H1 (cell line): ENCODE data around the gene PLEKHA4. TPM values are rescaled to one million over a fixed set of nuclear protein-coding genes. Genes with fewer than 3 reads are reported as not detected.
A peak's percentile ranks its signal among the peaks of the same experiment; 100 is the strongest.

Source experiments
- BACH1 ChIP-seq: IDR thresholded peaks from 2 replicates; pipeline ENCODE4 v1.6.1; 2012; ENCODE audit warnings: low read length, improper control_type of control experiment
- BRCA1 ChIP-seq: IDR thresholded peaks from 2 replicates; pipeline ENCODE4 v1.6.1; 2012; ENCODE audit warnings: low read depth, low read length, improper control_type of control experiment
- CBX8 ChIP-seq: fragments of 300-800, 300-1000 bp; sonication (generic); IDR thresholded peaks from 2 replicates; pipeline ENCODE4 v1.7.1; 2016; ENCODE audit warnings: low read depth, low read length, borderline replicate concordance
- CHD1 ChIP-seq: IDR thresholded peaks from 2 replicates; pipeline ENCODE4 v1.6.1; 2012; ENCODE audit warnings: low read depth, low read length, improper control_type of control experiment
- CHD2 ChIP-seq: IDR thresholded peaks from 2 replicates; pipeline ENCODE4 v1.6.1; 2012; ENCODE audit warnings: low read length, improper control_type of control experiment
- EGR1 ChIP-seq: IDR thresholded peaks from 2 replicates; pipeline ENCODE4 v1.6.1; 2011; ENCODE audit warnings: low read depth, low read length, borderline replicate concordance
- EZH2 ChIP-seq: fragments of 200-600 bp; sonication (generic); IDR thresholded peaks from 2 replicates; pipeline ENCODE4 v1.7.1; 2012; ENCODE audit warnings: low read depth, mild to moderate bottlenecking, moderate library complexity, low read length, inconsistent platforms; ENCODE audit not compliant: severe bottlenecking
- GABPA ChIP-seq: IDR thresholded peaks from 2 replicates; pipeline ENCODE4 v1.6.1; 2011; ENCODE audit warnings: mild to moderate bottlenecking, low read length, moderate library complexity, borderline replicate concordance; ENCODE audit not compliant: insufficient read depth
- HDAC2 ChIP-seq, 2 experiments: fragments of 300-600 bp in 1 of 2; sonication (generic) in 1 of 2; IDR thresholded peaks; 2 replicates each; pipeline ENCODE4 v1.6.1; 2011 to 2012; ENCODE audit warnings: low read depth in 2 of 2, low read length in 2 of 2, mild to moderate bottlenecking in 2 of 2, moderate library complexity in 2 of 2, borderline replicate concordance in 1 of 2, inconsistent platforms in 1 of 2
- HDAC6 ChIP-seq: IDR thresholded peaks from one replicate; pipeline ENCODE4 v1.7.1; 2012; ENCODE audit warnings: low read depth, mild to moderate bottlenecking, inconsistent platforms, low read length, moderate library complexity
- KDM5A ChIP-seq: fragments of 200-600 bp; IDR thresholded peaks from 2 replicates; pipeline ENCODE4 v1.7.1; 2012; ENCODE audit warnings: mild to moderate bottlenecking, low read length, inconsistent platforms, mixed read lengths
- MAFK ChIP-seq: IDR thresholded peaks from 2 replicates; pipeline ENCODE4 v1.6.1; 2012; ENCODE audit warnings: low read depth, mild to moderate bottlenecking, improper control_type of control experiment, low read length
- NRF1 ChIP-seq: IDR thresholded peaks from 2 replicates; pipeline ENCODE4 v1.6.1; 2011; ENCODE audit warnings: mild to moderate bottlenecking, low read depth, low read length, improper control_type of control experiment
- RBBP5 ChIP-seq: IDR thresholded peaks from 2 replicates; pipeline ENCODE4 v1.7.1; 2012; ENCODE audit warnings: low read depth, mild to moderate bottlenecking, inconsistent platforms, low read length, moderate library complexity, borderline replicate concordance
- SIN3A ChIP-seq, 2 experiments: IDR thresholded peaks in 1 of 2; conservative IDR thresholded peaks in 1 of 2; 2 replicates each; pipeline ENCODE4 v1.6.1; 2011 to 2012; ENCODE audit warnings: low read length in 2 of 2, improper control_type of control experiment in 1 of 2, low read depth in 1 of 2, mild to moderate bottlenecking in 1 of 2
- SIRT6 ChIP-seq: IDR thresholded peaks from one replicate; pipeline ENCODE4 v1.7.1; 2012; ENCODE audit warnings: low read length, inconsistent platforms
- SIX5 ChIP-seq: IDR thresholded peaks from 2 replicates; pipeline ENCODE4 v1.6.1; 2011; ENCODE audit warnings: mild to moderate bottlenecking, low read depth, low read length
- SP1 ChIP-seq: IDR thresholded peaks from 2 replicates; pipeline ENCODE4 v1.6.1; 2011; ENCODE audit warnings: low read depth, low read length
- SP4 ChIP-seq: IDR thresholded peaks from 2 replicates; pipeline ENCODE4 v1.6.1; 2012; ENCODE audit warnings: low read length, inconsistent platforms
- SRF ChIP-seq: IDR thresholded peaks from 2 replicates; pipeline ENCODE4 v1.6.1; 2011; ENCODE audit warnings: mild to moderate bottlenecking, low read depth, low read length, moderate library complexity
- SUZ12 ChIP-seq: fragments of 200-600 bp; sonication (generic); IDR thresholded peaks from 2 replicates; pipeline ENCODE4 v1.6.1; 2012; ENCODE audit warnings: mild to moderate bottlenecking, inconsistent platforms, low read length, moderate library complexity, mixed read lengths
- TAF1 ChIP-seq: IDR thresholded peaks from 2 replicates; pipeline ENCODE4 v1.6.1; 2011; ENCODE audit warnings: mild to moderate bottlenecking, low read depth, low read length
- TBP ChIP-seq: IDR thresholded peaks from 2 replicates; pipeline ENCODE4 v1.6.1; 2011; ENCODE audit warnings: low read depth, low read length, improper control_type of control experiment
- TCF12 ChIP-seq: IDR thresholded peaks from 2 replicates; pipeline ENCODE4 v1.6.1; 2011; ENCODE audit warnings: low read depth, mild to moderate bottlenecking, low read length
- YY1 ChIP-seq: IDR thresholded peaks from 2 replicates; pipeline ENCODE4 v1.6.1; 2011; ENCODE audit warnings: low read depth, mild to moderate bottlenecking, low read length
- ZNF274 ChIP-seq: IDR thresholded peaks from 2 replicates; pipeline ENCODE4 v1.7.0; 2012; ENCODE audit warnings: low read length, borderline replicate concordance; ENCODE audit errors: extremely low read depth
- polyA plus RNA-seq, 7 experiments: library from polyadenylated mRNA; depleted of rRNA in 3 of 7; stranded (reverse) in 5 of 7; unstranded in 2 of 7; fragments of >200 nt in 5 of 7; fragments of 200-250 nt in 2 of 7; gene quantifications; 1 replicate in 5 of 7; 2 replicates in 1 of 7; 4 replicates in 1 of 7; pipeline versions ENCODE4 v1.2.1 to v1.2.3, GENCODE V29; 2011 to 2013; ENCODE audit warnings: missing spikeins in 2 of 7, mixed read lengths in 2 of 7
- total RNA-seq: library from RNA; stranded (reverse); fragmentation: NEBNext Ultra II Directional; extraction: Animal tissue kit (Norgen Biotek cat#: 25700); gene quantifications from 2 replicates; pipeline ENCODE4 v1.2.1, GENCODE V29; 2021

Gene PLEKHA4
- total and polyA plus RNA-seq, 2 of the 8 experiments (the other 6 are each of a cell fraction or from before 2014, with no cell fraction given): 8.2 to 18.0 TPM

- peak; percentile 10 to 26; a peak in 1 of 4 replicates for TF ChIP-seq SIN3A (conservative IDR thresholded peaks at IDR 0.05 in 1 of 2, IDR thresholded peaks at IDR 0.05 in 1 of 2; ENCODE audit: low read depth in 1 of 2, low read length in 2 of 2)
- TF ChIP-seq EGR1: no peak
- no peak for TF ChIP-seq GABPA
- no peak for TF ChIP-seq TAF1
- no peak for TF ChIP-seq HDAC6
- TF ChIP-seq YY1: no peak
- no peak for TF ChIP-seq CHD1
- TF ChIP-seq HDAC2 (IDR thresholded peaks at IDR 0.05; ENCODE audit: borderline replicate concordance in 1 of 2, low read depth in 2 of 2, low read length in 2 of 2): no peak
- no peak for TF ChIP-seq SRF
- no peak for TF ChIP-seq BACH1
- TF ChIP-seq CHD2: no peak
- 0 out of 2 replicates have a peak, but pooled peaks have one; percentile 2 for TF ChIP-seq RBBP5
- no peak for TF ChIP-seq CBX8
- no peak for TF ChIP-seq EZH2
- TF ChIP-seq BRCA1: no peak
- no peak for TF ChIP-seq SP1
- TF ChIP-seq SIX5: peak; percentile 93
- TF ChIP-seq SIRT6: no peak
- no peak for TF ChIP-seq SP4
- TF ChIP-seq TCF12: no peak
- TF ChIP-seq TBP: no peak
- no peak for TF ChIP-seq ZNF274
- TF ChIP-seq NRF1: no peak
- TF ChIP-seq MAFK: no peak
- no peak for TF ChIP-seq SUZ12
- no peak for TF ChIP-seq KDM5A
Observed at GRCh38 chr19:48900477-48901406, 32.3 kb upstream of the PLEKHA4 start (continued).
